Measurements from ENCODE around the gene CCT3.
"Not testable (repeated sequence)": the region's sequence is repeated elsewhere in the genome, so short reads cannot be mapped to it uniquely, and the experiment has no call there.

The CCT3 gene

DNA sequence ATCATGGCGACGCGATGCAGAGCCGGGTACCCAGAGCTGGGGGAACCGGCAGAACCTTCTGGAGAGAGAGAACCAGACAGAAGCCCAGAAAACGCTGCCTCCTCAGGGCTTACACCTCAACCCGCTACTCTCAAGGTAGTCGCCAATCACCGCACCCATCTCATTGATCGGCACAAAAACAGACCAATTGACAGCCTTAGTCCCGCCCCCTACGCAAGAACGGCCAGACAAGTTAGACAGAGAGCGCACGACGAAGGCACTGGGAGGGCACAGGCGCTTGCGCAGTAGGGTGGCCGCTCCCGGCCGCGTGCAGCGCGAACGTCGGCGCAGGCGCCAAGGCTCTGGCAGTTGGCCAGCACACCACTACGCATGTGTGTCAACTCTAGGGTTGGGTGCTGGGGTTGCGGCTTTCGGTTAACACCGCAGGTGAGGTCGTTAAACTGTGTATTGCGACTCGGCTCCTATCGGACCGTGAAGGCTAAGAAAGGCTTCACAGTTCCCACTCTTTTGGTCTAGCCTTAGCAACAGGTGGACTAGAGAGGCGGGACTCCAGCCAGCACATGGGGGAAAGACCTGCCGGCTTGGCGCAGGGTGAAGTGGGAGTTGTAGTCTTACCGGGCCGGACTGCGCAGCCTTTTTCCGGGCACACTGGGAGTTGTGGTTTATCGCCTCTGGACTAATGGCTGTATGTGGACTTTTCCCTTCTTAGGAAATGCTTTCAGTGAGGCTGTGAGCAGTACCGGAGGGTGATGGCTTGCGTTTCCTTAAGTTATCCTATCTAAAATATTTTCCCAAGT is at the start of gene CCT3, which contains the start of gene TSACC:
TSS of gene CCT3 (minus strand) at position 113 of the 797 bp plus-strand sequence. CDS start at position 5, 108 bp downstream.
TSS of gene TSACC (plus strand) at position 347 of the 797 bp plus-strand sequence. CDS start 1,232 bp downstream, outside the sequence.
- peak; percentile 93 for DNase-seq

DNA sequence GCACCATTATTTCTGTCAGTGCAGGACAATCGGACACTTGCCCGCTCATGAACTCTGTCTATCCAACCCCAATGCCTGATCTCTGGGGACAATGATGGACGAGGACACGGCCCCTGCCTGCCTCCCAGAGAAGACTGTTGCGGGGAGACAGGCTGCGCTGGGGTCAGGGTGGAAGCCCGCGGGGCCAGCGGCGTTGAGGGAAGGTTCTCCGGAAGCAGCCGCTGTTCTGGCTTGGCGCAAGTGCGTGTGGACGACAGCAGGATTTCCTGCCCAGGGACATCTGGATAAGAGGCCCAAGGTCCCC is 49.7 kb upstream of the CCT3 start:
- no peak for DNase-seq

DNA sequence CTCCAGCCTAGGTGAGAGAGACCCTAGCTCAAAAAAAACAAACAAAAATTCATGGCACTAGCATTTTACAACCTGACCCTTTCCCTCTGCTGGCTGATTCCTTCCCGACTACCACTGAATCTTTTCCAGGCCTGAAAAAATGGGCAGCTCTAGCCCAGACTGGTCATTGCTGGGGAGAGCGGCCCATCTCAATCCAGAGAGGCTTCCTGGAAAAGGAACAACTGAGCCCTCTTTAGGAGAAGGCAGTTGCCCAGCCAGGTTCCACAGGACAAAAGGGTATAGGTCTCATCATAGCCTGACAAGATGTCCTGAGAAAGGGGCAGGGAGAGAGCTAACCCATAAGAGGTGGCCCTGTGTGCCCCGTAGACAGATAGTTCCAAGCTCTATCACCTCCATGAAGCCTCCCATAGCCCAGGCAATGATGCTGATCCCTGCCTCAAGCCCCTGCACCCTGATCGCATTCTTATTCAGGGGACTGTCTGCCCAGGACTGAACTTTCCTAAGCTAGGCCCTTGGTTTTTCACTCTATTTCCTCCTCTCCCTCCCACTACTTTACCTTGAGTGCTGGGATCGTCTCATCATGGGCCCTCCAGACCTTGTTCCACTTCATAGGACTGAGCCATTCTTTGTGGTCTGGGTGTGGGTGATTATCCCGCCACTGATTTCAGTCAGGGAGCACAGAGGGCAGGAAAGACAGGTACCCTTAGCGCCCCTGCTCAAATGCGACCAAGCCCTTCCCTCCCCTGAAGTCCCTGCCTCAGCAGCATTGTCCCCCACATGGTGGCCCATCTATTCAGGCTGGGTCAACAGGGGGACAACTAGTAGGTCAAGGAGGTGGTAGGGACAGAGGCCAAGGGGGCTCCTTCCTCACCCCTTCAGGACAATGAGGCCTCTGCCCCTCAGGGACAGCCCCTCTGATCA is 49.1 kb upstream of the CCT3 start:
- no peak for DNase-seq

DNA sequence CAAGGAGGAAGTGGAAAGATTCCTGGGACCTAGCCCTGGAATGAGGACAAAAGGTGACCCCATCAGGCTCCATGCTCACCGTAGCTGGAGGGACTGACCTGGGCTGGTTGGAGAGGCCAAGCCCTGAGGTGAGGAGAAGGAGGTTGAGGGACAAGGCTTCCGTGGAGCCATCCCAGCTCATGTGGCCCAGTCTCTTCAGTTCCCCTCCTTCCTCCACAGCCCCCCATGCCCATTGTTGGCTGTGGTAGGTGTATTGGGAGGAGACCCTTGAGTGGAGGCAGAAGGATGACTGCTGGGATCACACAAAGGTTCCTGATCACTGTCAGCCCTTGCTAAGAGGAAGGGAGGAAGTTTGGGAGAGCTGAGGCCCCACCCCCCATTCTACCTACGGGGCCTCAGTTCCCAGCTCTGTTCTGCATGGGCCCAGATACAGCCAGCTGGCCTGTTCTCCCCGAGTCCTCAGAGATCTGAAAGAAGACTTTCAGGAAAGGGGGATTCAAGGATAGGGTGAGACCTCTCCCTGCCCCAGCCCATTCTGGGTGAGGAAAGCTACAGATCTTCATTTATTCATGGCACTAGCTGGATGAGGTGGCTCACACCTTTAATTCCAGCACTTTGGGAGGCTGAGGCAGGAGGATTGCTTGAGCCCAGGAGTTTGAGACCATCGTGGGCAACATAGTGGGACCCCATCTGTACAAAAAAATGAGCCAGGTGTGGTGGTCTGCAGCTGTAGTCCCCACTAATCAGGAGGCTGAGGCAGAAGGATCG is 48.2 kb upstream of the CCT3 start:
- DNase-seq = no peak

DNA sequence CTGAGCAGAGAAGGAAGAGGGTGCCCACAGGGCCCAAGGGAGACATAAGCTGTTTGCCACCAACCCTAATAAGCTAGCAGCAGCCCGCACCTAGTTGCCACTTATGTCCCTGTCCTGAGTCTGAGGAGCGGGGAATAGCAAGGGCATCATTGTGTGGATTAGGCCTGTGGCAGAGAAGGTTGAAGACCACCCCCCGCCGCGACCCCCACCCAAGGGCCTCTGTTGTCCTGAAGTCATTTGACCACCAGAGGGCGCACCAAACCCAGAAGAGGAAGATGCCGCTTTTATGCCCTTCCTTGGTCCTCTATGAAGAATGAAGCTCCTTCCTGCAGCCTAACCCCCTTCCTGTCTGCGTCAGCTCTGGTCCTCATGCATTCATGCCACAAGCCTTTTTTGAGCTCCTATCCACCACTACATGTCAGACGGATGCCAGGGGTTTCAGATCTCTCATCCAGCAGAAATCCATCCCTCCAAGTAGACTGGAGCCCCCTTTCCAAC is 47.5 kb upstream of the CCT3 start:
- DNase-seq = no peak

DNA sequence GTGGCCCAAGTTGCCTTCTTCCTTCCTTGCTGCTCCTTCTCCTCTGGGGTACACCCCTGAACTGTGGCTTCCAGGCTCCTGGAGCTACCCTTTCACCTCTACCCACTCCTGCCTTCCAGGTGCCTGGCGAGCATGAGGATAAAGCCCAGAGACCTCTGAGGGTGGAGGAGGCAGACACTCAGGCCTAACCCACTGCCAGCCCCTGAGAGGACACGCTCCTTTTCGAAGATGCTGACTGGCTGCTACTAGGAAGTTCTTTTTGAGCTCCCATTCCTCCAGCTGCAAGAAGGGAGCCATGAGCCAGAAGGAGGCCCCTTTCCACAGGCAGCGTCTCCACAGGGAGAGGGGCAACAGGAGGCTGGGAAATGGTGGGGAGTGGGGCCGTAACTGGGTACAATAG is 46.6 kb upstream of the CCT3 start:
- no peak for DNase-seq

DNA sequence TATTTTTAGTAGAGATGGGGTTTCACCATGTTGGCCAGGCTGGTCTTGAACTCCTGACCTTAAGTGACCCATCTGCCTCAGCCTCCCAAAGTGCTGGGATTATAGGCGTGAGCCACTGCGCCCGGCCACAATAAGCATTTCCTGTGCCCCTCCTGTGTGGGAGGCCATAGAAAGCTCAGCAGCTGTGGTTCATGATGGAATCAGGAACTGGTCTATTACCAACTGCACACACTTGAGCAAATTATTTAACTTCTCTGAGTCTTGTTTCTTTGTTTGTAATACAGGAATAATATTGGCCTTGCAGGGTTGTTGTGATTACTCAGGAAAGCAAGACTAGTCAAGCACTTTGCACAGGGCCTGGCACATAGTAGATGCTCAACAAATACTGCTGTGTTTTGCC is 45.9 kb upstream of the CCT3 start:
- DNase-seq = no peak

DNA sequence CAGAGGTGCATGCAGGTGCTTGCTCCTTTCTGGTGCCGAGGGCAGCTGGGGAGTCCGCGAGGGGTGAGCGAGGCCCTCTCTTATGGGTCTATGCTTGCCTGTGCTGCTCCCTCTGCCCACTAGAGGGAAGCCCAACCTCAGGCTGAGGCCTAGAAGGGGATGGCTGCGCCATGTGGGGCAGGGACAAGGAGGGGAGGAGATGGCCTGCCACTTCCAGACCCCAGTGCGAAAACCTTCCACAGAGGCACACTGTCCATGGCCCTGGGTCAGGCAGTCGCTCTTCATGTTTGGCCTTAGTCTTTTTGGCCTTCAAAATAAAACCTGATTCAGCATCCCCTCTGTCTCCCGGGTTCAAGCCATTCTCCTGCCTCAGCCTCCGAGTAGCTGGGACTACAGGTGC is 44.9 kb upstream of the CCT3 start:
- peak; percentile 11 for DNase-seq

DNA sequence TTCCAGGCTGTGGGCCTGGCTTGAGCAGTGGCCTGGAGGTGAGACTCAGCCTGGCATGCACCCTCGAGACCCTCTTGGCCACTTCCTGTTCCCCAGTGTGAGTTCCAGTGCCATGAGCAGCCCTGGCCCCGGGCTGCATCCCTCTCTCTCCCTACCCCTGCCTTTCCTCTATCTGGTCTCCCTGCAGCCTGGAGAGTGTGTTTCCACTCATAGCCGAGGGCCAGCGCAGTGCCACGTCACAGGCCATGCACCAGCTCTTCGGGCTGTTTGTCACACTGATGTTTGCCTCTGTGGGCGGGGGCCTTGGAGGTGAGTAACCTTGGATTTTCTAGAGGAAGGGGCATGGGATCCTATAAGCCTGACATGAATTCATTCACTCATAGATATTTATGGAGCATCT is 44.5 kb upstream of the CCT3 start:
- no peak for DNase-seq

DNA sequence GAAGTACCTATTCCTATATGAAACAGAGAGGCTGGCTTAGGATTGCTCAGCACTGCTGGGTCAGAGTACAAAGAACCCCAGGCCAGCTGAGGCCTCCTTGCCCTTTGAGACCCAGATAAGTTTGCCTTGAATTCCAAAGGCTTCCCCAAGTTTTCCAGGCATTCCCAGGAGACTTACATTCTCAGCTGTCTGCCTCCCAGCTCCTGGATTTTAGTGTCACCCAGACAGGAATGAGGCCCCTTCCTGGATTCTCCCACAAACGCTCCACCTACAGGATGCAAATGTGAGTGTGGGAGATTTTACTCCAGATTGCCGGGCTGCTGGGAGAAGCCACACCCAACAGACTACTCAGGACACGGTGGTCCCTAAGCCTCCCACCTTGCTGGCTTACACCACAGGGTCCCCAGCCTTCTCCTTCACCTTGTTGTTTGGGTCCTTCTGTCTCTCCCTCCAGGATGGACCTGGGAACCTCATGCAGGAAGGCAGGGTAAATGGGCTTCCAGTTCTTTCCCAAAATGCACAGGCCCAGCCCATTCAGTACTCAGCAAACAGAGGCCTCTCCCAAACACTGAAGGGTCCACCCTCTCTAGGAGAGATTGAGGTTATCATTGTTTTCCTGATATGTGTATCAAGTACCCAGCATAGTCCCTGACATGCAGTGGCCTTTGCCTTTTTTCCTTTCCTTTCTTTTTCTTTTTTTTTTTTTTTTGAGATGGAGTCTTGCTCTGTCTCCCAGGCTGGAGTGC is 41.5 kb upstream of the CCT3 start:
- DNase-seq = no peak

DNA sequence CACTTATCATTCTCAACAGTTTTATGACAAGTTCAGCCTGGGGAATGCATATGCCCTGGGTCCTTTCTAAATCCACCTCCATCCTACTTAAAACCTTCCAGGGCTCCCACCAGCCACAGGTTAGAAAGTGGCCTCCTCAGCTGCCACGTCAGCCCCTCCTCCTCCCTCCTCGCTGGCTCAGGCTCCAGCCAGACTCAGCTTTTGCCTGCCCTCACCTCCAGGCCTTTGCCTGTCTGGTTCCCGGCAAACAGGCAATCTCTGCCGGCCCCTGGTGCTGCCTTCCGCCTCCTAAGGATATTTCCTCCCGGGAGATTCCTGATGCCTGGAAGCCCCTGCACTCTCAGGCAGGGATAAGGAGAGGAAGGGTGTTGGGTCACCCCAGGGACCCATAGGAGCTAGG is 40.5 kb upstream of the CCT3 start:
- no peak for DNase-seq

DNA sequence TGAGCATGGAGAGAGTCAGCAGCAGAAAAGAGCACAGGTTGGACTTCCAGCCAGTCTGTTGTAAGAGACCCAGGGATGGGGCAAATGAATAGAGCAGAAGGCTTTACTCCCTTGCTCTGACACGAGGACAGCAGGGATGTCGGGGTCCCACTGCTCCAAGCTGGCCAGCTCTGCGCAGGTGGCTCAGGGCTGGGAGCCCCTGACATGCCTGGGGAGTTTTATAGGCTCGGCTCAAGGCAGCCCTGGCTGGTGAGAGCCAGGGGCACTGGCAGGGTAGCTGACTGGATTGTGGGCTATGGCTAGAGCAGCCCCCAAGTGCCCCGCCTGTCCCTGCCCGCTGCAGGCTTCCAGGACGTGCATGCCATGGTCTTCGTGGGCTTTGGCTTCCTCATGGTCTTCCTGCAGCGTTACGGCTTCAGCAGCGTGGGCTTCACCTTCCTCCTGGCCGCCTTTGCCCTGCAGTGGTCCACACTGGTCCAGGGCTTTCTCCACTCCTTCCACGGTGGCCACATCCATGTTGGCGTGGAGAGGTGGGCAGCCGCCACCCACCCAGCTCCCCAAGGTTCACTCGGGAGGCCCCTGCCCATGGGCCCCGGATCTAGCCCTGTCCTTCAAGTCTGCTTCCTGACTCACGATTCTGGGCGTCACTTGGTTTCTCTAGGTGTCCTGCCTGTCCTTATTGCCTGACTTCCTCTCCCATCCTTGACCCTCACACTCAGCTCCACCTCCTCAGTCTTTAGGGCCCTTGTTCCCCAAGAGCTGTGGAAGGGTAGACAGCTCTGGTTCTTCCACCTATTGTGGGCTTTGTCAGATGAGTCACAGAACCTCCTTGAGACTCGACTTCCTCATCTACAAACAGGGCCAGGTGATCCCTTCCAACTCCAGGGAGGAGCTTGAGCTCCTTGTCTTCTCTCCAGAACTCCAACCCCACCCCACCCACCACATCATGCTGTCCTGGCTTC is 39.1 kb upstream of the CCT3 start:
- DNase-seq = no peak

DNA sequence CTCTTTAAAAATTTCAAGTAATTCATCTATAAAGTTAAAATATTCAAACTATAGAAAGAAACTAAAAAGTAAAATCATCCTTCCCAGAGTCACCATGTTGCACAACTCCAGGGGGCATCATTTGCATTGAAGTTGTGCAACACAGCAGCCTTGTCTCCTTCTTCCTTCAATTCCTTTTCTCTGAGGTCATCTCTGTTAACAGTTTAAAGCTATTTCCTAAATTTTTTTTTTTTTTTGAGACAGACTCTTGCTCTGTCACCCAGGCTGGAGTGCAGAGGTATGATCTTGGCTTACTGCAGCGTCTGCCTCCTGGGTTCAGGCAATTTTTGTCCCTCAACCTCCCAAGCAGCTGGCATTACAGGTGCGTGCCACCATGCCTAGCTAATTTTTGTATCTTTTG is 38.1 kb upstream of the CCT3 start:
- no peak for DNase-seq

DNA sequence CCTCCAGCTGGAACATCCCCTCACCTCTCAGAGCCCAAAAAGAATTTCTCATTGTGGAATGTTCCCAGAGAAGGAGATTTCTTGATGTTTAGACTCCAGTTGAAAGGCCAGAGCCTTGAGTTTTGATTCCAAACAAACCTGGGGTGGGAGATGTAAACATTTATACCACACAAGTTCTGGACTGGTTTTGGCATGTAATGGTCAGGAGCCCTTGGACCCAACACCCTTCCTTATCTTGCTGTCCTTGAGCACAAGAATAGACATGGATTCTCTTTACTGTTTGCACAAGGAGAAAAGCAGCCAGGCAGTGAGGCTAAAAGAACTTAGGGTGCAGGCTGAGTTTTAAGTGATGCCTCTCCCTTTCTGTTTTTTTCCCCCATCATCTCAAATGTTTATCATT is 35.5 kb upstream of the CCT3 start:
- DNase-seq = no peak

DNA sequence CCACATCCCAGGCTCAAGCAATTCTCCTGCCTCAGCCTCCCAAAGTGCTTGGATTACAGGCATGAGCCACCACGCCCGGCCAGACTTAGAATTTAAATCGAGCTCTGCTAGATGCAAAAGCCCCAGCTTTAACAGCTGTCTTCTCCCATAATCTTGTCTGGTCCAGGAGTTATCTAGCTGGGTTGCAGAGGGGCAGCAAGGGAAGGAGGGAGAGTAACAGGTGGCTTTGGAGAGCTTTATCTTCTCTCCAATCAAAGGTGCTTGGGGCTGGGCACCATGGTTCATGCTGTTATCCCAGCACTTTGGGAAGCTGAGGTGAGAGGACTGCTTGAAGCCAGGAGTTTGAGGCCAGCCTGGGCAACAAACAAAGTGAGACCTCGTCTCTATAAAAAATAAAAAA is 34.8 kb upstream of the CCT3 start:
- DNase-seq = peak; percentile 42

DNA sequence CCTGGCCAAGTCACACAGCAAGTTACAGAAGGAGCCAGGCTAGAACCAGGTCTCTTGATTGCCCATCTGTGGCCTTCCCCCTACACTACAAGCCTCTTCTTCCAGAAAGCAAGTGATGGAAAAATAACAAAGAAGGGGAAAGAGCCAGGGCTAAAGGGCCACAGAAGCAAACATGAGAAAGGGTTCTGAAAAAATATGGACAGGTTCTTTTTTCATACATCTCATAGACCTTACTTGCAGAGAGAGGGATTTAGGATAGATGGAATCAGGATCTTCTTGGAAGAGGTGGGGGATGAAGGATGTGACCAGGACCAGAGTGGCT is 34.1 kb upstream of the CCT3 start:
- DNase-seq = no peak

DNA sequence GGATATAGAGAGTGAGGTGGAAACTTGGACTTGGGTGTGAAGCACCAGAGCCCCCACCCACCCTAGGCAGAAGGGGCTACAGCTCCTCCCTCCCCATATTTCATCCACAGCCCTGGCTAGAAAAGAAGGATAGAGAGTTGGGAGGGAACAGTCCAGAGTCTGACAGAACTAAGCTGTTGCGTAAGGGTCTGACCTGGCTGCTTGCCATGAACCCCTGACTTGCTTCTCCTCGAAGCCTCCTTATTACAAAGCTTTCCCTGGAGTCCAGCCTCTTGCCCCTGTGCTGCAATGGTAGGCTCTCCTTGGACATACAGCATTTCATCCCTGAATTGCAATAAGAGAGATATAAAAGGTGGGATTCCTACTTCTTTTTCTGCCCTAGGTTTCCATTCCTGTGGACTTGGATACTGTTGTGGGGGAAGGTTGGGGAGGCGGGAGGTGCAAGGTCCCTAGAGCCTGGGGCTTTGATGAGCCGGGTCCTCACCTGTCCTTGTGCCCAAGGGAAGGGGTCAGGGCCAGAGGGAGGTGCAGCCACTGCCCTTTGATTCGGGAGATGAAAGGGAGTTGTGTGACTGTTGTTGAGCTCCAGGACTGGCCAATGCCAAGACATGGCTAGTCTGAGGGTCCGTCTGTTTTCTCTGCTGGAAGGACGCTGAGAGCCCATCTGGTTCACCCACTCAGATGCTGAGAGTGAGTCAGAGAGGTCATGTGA is 33.6 kb upstream of the CCT3 start:
- DNase-seq = peak; percentile 28

DNA sequence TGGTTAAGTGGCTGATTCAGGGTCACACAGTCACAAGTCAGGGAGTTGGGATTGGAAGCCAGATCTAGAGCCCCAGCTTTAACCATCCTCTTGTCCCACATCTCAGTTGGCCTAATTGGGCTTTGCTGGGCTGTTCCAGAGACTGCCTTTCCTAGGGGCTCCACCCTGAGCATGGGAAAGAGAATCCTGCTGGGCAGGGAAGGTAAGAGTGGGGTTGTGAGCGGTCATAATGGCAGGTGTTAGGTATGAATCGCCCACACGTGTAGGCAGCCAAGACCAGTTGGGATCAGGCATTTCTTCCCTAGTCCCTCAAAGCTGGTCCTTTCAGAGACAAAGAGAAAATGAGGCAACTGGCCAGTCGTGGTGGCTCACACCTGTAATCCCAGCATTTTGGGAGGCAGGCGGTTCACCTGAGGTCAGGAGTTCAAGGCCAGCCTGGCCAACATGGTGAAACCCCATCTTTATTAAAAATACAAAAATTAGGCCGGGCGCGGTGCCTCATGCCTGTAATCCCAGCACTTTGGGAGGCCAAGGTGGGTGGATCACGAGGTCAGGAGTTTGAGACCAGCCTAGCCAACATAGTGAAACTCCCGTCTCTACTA is 31.7 kb upstream of the CCT3 start:
- not testable (repeated sequence) for DNase-seq

DNA sequence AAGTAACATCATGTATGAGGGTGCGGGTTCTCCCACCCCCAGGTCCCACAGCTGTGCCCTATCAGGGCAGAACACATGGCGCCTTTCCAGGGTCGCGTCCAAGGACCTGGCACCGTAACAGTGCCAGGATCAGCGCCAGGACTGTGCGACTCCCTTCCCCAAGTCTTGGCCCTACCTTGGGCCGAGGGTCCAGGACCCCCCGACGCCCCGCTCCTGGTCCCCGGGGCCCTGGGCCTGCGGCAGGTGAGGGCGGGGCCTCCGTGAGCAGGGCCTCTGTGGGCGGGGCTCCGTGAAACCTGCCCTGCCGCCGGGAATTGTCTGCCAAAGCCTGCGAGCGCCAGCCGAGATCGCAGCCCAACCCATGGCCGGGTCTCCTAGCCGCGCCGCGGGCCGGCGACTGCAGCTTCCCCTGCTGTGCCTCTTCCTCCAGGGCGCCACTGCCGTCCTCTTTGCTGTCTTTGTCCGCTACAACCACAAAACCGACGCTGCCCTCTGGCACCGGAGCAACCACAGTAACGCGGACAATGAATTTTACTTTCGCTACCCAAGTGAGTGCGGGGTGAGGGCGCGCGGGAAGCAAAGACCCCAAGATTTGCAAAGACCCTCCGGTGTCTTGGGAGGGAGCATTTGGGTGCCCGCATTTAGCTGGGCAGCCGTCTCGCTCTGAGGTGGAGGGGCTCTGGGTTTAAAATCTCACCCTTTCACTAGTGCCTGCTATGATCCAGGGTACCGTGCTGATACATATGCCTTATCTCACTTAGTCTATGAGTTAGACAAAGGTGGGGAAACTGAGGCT is 31.0 kb upstream of the CCT3 start, which contains the start of gene RHBG:
TSS of gene RHBG (plus strand) at position 323 of the 796 bp plus-strand sequence. CDS start at position 362, 39 bp downstream.
- no peak for DNase-seq
